ENCODE data around the gene KCMF1. TPM values are rescaled to one million over a fixed set of nuclear protein-coding genes. Genes with fewer than 3 reads are reported as not detected.

Gene KCMF1
- total and polyA plus RNA-seq, 2 of the 13 experiments (the other 11 are each of a cell fraction or from before 2014, with no cell fraction given), result 62.1 to 116 TPM

DNA sequence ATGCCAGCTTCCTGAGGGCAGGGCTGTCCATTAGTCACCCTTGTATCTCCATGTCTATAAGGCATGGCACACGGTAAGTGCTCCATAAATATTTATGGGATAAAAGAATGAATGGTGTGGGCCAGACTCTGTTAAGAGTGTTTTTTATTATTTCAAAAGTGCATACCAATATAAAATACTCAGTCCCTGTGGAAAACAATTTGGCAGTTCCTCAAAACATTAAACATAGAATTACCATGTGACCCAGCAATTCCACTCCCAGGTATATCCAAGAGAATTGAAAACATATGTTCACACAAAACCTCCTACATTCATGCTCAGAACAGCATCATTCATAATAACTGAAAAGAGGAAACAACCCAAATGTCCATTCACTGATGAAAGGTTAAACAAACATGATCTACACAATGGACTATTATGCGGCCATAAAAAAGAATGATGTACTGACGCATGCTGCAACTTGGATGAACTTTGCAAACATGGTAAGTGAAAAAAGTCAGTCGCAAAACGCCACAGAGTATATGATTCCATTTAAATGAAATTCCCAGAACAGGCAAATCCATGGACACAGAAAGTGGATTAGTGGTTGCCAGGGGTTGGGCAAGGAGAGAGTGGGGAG lies 93.1 kb downstream of the KCMF1 start (continued):
- TF ChIP-seq, protein P1, sequence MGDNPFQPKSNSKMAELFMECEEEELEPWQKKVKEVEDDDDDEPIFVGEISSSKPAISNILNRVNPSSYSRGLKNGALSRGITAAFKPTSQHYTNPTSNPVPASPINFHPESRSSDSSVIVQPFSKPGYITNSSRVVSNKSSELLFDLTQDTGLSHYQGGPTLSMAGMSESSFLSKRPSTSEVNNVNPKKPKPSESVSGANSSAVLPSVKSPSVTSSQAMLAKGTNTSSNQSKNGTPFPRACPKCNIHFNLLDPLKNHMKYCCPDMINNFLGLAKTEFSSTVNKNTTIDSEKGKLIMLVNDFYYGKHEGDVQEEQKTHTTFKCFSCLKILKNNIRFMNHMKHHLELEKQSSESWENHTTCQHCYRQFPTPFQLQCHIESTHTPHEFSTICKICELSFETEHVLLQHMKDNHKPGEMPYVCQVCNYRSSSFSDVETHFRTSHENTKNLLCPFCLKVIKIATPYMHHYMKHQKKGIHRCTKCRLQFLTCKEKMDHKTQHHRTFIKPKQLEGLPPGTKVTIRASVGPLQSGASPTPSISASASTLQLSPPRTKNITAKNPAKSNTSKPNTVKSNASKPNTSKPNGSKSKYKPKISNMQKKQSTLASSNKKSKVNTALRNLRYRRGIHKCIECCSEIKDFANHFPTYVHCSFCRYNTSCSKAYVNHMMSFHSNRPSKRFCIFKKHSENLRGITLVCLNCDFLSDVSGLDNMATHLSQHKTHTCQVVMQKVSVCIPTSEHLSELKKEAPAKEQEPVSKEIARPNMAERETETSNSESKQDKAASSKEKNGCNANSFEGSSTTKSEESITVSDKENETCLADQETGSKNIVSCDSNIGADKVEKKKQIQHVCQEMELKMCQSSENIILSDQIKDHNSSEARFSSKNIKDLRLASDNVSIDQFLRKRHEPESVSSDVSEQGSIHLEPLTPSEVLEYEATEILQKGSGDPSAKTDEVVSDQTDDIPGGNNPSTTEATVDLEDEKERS (CRISPR knock-in tag; IDR thresholded peaks at IDR 0.05), result no peak
- TF ChIP-seq, protein P2, sequence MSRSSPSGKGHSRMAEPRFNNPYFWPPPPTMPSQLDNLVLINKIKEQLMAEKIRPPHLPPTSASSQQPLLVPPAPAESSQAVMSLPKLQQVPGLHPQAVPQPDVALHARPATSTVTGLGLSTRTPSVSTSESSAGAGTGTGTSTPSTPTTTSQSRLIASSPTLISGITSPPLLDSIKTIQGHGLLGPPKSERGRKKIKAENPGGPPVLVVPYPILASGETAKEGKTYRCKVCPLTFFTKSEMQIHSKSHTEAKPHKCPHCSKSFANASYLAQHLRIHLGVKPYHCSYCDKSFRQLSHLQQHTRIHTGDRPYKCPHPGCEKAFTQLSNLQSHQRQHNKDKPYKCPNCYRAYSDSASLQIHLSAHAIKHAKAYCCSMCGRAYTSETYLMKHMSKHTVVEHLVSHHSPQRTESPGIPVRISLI (CRISPR knock-in tag; IDR thresholded peaks at IDR 0.05; ENCODE audit: borderline replicate concordance), result no peak
- TF ChIP-seq SP5 (CRISPR knock-in tag; IDR thresholded peaks at IDR 0.05; ENCODE audit: borderline replicate concordance, low read depth), result no peak
- no peak for TF ChIP-seq SRSF9 (IDR thresholded peaks at IDR 0.05; ENCODE audit: borderline replicate concordance, insufficient read depth, low read depth, low read length, poor library complexity, severe bottlenecking)
- no peak for TF ChIP-seq NFATC3 (CRISPR knock-in tag; IDR thresholded peaks at IDR 0.05)
- no peak for TF ChIP-seq YY1 (IDR thresholded peaks at IDR 0.05; ENCODE audit: insufficient read depth, insufficient replicate concordance, low read depth, low read length)

DNA sequence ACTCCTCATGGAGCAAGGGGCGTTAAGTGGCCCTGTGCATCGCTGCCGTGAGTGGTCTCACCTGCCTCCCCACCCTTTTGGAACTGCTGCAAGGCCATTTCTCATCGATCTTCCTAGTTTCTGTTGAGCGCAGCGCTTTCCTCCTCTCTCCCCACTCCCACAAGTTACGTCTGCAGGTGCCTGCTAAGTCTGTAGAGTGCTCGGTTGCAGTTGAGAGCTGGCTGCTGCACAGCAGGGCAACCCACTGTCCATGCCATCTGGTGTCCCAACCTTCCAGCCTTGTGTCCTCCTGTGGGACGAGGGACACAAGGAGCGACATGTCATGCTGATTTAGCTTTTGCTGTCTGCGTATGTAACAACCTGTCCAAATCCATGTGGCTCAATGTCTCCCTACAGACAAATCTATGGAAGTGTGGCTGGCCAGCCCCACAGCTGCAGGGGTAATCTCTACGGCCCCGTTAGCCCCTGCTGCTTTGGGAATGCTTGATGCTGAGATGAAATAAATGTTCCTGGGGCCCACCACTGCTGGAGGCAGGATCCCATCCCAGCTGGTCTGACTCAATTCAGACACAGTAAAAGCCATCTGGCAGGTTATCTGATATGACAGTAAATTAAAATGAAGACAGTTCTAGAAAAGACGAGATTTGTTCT lies 94.1 kb downstream of the KCMF1 start:
- CTCF ChIA-PET (ENCODE audit: low intra/inter-chr PET ratio, low total read pairs), result no interaction called here
- no peak for ATAC-seq
- H3K4me2 ChIP-seq (ENCODE audit: low read depth, low read length), result no peak overlapping the region
- TF ChIP-seq, protein P3, sequence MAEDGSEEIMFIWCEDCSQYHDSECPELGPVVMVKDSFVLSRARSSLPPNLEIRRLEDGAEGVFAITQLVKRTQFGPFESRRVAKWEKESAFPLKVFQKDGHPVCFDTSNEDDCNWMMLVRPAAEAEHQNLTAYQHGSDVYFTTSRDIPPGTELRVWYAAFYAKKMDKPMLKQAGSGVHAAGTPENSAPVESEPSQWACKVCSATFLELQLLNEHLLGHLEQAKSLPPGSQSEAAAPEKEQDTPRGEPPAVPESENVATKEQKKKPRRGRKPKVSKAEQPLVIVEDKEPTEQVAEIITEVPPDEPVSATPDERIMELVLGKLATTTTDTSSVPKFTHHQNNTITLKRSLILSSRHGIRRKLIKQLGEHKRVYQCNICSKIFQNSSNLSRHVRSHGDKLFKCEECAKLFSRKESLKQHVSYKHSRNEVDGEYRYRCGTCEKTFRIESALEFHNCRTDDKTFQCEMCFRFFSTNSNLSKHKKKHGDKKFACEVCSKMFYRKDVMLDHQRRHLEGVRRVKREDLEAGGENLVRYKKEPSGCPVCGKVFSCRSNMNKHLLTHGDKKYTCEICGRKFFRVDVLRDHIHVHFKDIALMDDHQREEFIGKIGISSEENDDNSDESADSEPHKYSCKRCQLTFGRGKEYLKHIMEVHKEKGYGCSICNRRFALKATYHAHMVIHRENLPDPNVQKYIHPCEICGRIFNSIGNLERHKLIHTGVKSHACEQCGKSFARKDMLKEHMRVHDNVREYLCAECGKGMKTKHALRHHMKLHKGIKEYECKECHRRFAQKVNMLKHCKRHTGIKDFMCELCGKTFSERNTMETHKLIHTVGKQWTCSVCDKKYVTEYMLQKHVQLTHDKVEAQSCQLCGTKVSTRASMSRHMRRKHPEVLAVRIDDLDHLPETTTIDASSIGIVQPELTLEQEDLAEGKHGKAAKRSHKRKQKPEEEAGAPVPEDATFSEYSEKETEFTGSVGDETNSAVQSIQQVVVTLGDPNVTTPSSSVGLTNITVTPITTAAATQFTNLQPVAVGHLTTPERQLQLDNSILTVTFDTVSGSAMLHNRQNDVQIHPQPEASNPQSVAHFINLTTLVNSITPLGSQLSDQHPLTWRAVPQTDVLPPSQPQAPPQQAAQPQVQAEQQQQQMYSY (CRISPR knock-in tag; IDR thresholded peaks at IDR 0.05), result no peak
- no peak for TF ChIP-seq ZNF558 (CRISPR knock-in tag; IDR thresholded peaks at IDR 0.05; ENCODE audit: borderline replicate concordance)
- TF ChIP-seq, protein P4, sequence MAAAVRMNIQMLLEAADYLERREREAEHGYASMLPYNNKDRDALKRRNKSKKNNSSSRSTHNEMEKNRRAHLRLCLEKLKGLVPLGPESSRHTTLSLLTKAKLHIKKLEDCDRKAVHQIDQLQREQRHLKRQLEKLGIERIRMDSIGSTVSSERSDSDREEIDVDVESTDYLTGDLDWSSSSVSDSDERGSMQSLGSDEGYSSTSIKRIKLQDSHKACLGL (CRISPR knock-in tag; IDR thresholded peaks at IDR 0.05), result no peak
- no peak for TF ChIP-seq KLF9 (CRISPR knock-in tag; IDR thresholded peaks at IDR 0.05; ENCODE audit: low read depth)
- TF ChIP-seq ZNF644 (CRISPR knock-in tag; IDR thresholded peaks at IDR 0.05; ENCODE audit: low read depth), result no peak
- TF ChIP-seq ZNF121 (CRISPR knock-in tag; IDR thresholded peaks at IDR 0.05), result no peak
- no peak for TF ChIP-seq ZNF136 (CRISPR knock-in tag; IDR thresholded peaks at IDR 0.05; ENCODE audit: low read depth)

More for the DNA sequence above, 94.1 kb downstream of the KCMF1 start:
- FAIRE-seq, result no peak
- Histone ChIP-seq H3K9me3 (ENCODE audit: low read length) (no peaks in the 10 kb centered on the region), H2AFZ (ENCODE audit: low read length) (no peak overlapping the region), H3K4me3 (replicated peaks in 1 of 3; ENCODE audit: insufficient read depth in 1 of 3, low read depth in 2 of 3, low read length in 3 of 3) (no peak overlapping the region), H3K9ac (ENCODE audit: insufficient read depth, low read depth, low read length) (no peak overlapping the region), H3K27ac (ENCODE audit: extremely low read length, insufficient read depth, low read length) (no peak overlapping the region), H3K79me2 (ENCODE audit: insufficient read depth, low read length) (no peaks in the 10 kb centered on the region), H3K36me3 (replicated peaks in 1 of 2; ENCODE audit: control insufficient read depth in 1 of 2, insufficient read depth in 2 of 2, low read length in 2 of 2) (no peaks in the 10 kb centered on the region), H4K20me1 (ENCODE audit: insufficient read depth, low read length) (no peaks in the 10 kb centered on the region), H3K4me1 (ENCODE audit: insufficient read depth, low read length) (peaks cover 16% of the 10 kb centered on the region), H3K27me3 (ENCODE audit: control insufficient read depth in 1 of 2, insufficient read depth in 2 of 2, low read length in 2 of 2) (peaks cover 0 to 20% of the 10 kb centered on the region in 2 experiments; a peak in 3 of 5 replicates)
- WGBS (ENCODE audit: low lambda C conversion rate), result 42% methylated on average over 14 of the region's 14 CpGs
- no TSS peak for BruUV-seq (replicated peaks)
- intact Hi-C loops (cut with micrococcal nuclease; ENCODE audit: unreplicated experiment), result no loop called here
- POLR2A ChIA-PET, result no interaction called here
- DNase-seq (ENCODE audit: low spot score), result no peak
- in situ Hi-C loops (cut with HindIII; ENCODE audit: extremely low pct_ligation_motif_present, low pct_unique_long_range_greater_than_20kb), result loop anchor here (5.0 to 10.0 kb wide), 2 partner anchors 180 to 232 kb away; no protein-coding TSS in a partner anchor
